ENCODE data around the gene NFIC. TPM values are rescaled to one million over a fixed set of nuclear protein-coding genes. Genes with fewer than 3 reads are reported as not detected.
"Not testable (repeated sequence)": the region's sequence is repeated elsewhere in the genome, so short reads cannot be mapped to it uniquely, and the experiment has no call there.

NFIC gene
- total RNA-seq, 4 donors from 2014 or later = 125 to 285 (median 155) TPM

DNA sequence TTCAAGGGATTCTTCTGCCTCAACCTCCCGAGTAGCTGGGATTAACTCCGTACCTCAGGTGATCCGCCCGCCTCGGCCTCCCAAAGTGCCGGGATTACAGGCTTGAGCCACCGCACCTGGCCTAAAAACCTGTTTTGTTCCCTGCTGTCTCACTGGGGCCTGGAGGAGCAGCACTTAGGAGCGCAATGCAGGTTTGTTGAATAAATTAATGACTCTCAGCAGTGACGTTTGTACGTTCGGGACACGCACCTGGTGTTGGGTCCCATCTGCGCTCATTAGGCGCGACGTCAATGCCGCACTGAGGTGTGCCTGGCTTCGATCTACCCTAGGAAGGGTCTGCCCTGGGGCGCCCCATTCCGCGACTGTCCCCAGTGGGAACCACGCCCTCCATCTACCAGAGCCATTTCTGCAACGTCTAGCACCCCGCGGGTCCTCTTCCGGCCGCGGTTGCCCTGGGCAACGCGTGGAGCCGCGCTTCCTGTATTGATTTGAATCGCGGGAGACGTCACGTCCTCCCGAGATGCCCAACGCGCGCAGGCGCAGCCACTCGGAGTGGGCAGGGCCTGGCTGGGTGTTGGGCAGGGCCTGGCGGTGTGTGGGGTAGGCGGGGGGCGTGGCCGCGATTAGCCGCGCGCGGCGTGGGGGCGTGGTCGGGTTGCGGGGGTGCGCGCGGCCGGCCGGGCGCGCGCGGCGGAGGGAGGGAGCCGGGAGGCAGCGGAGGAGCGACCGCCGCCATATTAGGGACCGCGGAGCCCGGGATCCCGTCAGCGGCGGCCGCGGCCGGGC, 139.4 kb downstream of the NFIC start, which contains the start of gene FZR1:
Gene FZR1 (plus strand): TSS at position 714 of the 786 bp plus-strand sequence. CDS start 16,679 bp downstream, outside the sequence.
- H3K4me1 ChIP-seq = peaks cover 0 to 51% (median 14%) of the 10 kb centered on the region in 3 donors

DNA sequence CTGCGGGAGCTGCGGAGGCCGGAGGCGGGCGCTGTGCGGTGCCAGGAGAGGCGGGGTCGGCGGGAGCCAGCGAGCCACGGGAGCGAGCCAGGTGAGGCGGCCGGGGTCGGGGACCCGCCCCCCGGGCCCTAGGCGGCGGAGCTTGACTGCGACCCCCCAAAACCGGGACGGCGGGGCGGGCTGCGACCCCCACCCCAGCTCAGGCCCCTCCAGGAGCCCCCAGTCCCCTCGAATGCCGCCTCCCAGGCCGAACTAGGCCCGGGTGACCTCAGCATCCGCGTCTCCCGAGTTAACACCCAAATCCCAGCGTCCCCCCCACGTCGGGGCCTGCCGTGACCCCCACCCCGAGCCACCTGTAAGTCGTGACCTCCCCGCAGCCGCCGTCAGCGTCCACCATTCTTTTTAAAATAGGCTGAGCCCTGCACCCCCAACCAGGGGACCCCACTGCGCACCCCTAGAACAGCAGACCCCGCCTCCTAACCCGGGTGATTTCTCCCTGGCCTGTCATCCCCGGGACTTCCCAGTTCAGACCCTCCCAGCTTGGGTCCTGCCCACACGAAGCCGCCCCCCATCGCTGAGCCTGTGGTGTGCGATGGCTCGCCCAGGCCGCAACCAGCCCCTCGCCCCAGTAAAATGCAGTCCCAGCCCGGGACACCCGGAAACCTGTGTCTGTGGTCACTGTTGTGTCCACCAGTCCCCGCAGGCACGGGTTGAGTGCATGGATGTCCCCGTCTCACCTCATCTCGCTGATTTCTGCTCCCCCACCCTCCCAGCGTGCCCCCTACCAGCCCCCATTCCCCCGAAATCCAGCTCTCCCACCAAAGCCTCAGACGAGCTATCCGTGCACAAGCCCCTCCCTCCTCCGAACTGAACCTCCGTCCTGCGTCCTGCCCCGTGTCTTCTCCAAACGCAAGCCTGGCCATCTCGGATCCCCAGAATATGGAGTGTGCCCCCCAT, 140.3 kb downstream of the NFIC start:
- WGBS, 2 donors (ENCODE audit: low coverage in 1 of 2) = no CpG with 5 or more reads among the region's 69 CpGs
- Histone ChIP-seq H3K9me3 (no peaks in the 10 kb centered on the region), H3K27ac (peak overlapping the region; percentile 73 to 94 (median 84)), H3K36me3 (peaks cover 0 to 28% of the 10 kb centered on the region in 2 donors), H3K4me3 (peak overlapping the region; percentile 65 to 94), H3K27me3 (no peaks in the 10 kb centered on the region), H3K4me1 (peaks cover 0 to 53% (median 14%) of the 10 kb centered on the region in 3 donors)
- TF ChIP-seq EP300 (IDR thresholded peaks at IDR 0.05) = no peak
- TF ChIP-seq POLR2A (IDR thresholded peaks at IDR 0.05) = no peak
- TF ChIP-seq, protein P1, sequence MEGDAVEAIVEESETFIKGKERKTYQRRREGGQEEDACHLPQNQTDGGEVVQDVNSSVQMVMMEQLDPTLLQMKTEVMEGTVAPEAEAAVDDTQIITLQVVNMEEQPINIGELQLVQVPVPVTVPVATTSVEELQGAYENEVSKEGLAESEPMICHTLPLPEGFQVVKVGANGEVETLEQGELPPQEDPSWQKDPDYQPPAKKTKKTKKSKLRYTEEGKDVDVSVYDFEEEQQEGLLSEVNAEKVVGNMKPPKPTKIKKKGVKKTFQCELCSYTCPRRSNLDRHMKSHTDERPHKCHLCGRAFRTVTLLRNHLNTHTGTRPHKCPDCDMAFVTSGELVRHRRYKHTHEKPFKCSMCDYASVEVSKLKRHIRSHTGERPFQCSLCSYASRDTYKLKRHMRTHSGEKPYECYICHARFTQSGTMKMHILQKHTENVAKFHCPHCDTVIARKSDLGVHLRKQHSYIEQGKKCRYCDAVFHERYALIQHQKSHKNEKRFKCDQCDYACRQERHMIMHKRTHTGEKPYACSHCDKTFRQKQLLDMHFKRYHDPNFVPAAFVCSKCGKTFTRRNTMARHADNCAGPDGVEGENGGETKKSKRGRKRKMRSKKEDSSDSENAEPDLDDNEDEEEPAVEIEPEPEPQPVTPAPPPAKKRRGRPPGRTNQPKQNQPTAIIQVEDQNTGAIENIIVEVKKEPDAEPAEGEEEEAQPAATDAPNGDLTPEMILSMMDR (IDR thresholded peaks at IDR 0.05) = no peak
- no peak for TF ChIP-seq POLR2AphosphoS5 (IDR thresholded peaks at IDR 0.05)
- peak; percentile 0 for ATAC-seq

More for the DNA sequence above, 139.4 kb downstream of the NFIC start, which contains the start of gene FZR1:
- Histone ChIP-seq H3K36me3 (peaks cover 0 to 22% of the 10 kb centered on the region in 2 donors), H3K27ac (peak within 1 kb of the TSS; percentile 73 to 94 (median 84)), H3K9me3 (no peaks in the 10 kb centered on the region), H3K4me3 (peak within 1 kb of the TSS; percentile 65 to 94), H3K27me3 (no peaks in the 10 kb centered on the region)
- TF ChIP-seq, protein P1 (IDR thresholded peaks at IDR 0.05) = no peak
- TF ChIP-seq POLR2AphosphoS5 (IDR thresholded peaks at IDR 0.05) = no peak
- peak; percentile 66 to 77 for TF ChIP-seq POLR2A (IDR thresholded peaks at IDR 0.05)
- TF ChIP-seq EP300 (IDR thresholded peaks at IDR 0.05) = no peak
- ATAC-seq = peak; percentile 98
- WGBS, 2 donors (ENCODE audit: low coverage in 1 of 2) = 2% methylated on average over 10 of the region's 79 CpGs; no CpG with 5 or more reads in 1 of the 2 donors

DNA sequence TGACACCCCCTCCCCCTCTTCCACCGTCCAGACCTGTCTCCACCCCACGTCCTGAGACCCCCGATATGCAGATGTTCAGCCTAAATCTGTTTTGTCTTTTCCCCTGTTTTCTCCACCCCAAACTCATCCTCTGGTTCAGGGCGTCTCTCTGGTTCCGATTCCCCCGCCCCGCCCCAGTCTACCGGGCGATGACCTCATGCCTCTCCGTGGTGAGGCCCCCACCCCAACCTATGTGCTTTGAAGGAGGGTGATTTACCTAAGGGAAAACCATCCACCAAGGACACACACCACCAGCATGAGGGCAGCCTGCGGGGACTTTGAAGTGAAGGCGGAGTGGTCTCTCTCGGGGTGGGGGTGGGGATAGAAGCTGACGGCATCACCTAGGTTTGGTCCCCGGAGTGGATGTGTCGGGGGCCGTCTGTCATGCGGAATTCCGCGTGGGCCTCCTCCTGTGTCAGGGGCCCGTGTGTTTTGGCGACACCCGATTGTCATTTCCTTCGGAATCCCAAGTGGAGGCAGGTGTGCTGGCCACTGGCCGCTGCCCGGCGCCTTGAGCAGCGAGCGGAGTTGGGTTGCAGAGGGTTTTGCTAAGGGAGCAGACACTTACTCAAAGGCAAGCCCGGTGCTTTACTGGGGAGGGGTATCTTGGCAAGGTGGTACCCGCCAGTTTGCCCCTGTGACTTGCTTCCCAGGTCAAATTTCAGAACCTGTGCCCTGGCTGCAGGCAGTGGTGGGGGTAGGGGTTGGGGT, 141.2 kb downstream of the NFIC start:
- peak overlapping the region in 3 of 4 donors; percentile 84 to 94 (median 85) for H3K27ac ChIP-seq
- WGBS, 2 donors (ENCODE audit: low coverage in 1 of 2) = 20 to 23% methylated on average over 4 to 5 of the region's 31 CpGs

DNA sequence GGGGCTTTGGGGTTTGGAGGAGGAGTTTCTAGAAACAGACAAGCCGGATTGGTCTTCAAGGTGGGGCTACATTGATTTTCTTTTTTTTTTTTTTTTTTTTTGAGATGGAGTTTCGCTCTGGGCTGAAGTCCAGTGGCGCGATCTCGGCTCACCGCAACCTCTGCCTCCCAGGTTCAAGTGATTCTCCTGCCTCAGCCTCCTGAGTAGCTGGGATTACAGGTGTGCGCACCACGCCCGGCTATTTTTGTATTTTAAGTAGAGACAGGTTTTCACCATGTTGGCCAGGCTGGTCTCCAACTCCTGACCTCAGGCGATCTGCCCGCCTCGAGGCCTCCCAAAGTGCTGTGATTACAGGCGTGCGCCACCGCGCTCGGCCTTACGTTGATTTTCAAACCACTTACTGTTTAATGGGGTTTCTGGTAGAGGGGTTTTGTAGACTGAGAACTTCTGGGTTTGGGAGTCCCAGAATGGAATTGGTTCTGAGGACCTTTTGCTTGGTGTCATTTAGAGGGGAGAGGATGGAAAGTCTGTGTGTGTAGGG, 141.8 kb downstream of the NFIC start:
- ATAC-seq, H3K4me3 ChIP-seq, H3K27me3 ChIP-seq, H3K9me3 ChIP-seq: not testable (repeated sequence)
- peak overlapping the region in 1 of 4 donors; percentile 94 for H3K27ac ChIP-seq
- WGBS, 2 donors (ENCODE audit: low coverage in 1 of 2) = 92% methylated on average over 11 to 17 of the region's 18 CpGs
- peaks cover 0 to 34% of the 10 kb centered on the region in 2 donors for H3K36me3 ChIP-seq
- peaks cover 0 to 68% (median 14%) of the 10 kb centered on the region in 3 donors for H3K4me1 ChIP-seq

More for the DNA sequence above, 141.2 kb downstream of the NFIC start:
- H3K4me1 ChIP-seq = peaks cover 0 to 62% (median 14%) of the 10 kb centered on the region in 3 donors
- H3K9me3 ChIP-seq = no peaks in the 10 kb centered on the region
- TF ChIP-seq POLR2A (IDR thresholded peaks at IDR 0.05) = no peak
- no peak for TF ChIP-seq POLR2AphosphoS5 (IDR thresholded peaks at IDR 0.05)
- TF ChIP-seq, protein P1 (IDR thresholded peaks at IDR 0.05) = no peak
- TF ChIP-seq EP300 (IDR thresholded peaks at IDR 0.05) = no peak
- ATAC-seq = no peak
- H3K4me3 ChIP-seq = peak overlapping the region; percentile 65 to 94
- H3K27me3 ChIP-seq = no peaks in the 10 kb centered on the region
- peaks cover 0 to 34% of the 10 kb centered on the region in 2 donors for H3K36me3 ChIP-seq

All from gastroesophageal sphincter (tissue), 4 donors.